ENCODE data around the gene TOM1L1.

Gene TOM1L1

GRCh38 chr17:54899721-54900456 is 763 bp upstream of the TOM1L1 start:
- Mint-ChIP-seq H3K4me1 (peaks cover 28% of the 10 kb centered on the region), H3K36me3 (ENCODE audit: low read depth) (no peaks in the 10 kb centered on the region), H3K4me3 (peak overlapping the region; percentile 87 to 89 (median 88)), H3K27me3 (ENCODE audit: low read depth) (peaks cover 24% of the 10 kb centered on the region), H3K9me3 (no peaks in the 10 kb centered on the region), H3K27ac (peak overlapping the region; percentile 67 to 89 (median 79))
- TF ChIP-seq CTCF (IDR thresholded peaks at IDR 0.05; ENCODE audit: unreplicated experiment in 3 of 3), result no peak

- no peaks in the 10 kb centered on the region for H3K9me3 Mint-ChIP-seq
- H3K27ac Mint-ChIP-seq, result peak overlapping the region in 2 of 3 experiments; percentile 68 to 90
- H3K4me1 Mint-ChIP-seq, result peaks cover 33% of the 10 kb centered on the region
- TF ChIP-seq CTCF (IDR thresholded peaks at IDR 0.05; ENCODE audit: unreplicated experiment in 3 of 3), result no peak
- peak overlapping the region; percentile 87 to 96 (median 94) for H3K4me3 Mint-ChIP-seq
- no peaks in the 10 kb centered on the region for H3K36me3 Mint-ChIP-seq (ENCODE audit: low read depth)
- H3K27me3 Mint-ChIP-seq (ENCODE audit: low read depth), result peaks cover 24% of the 10 kb centered on the region
Measured at GRCh38 chr17:54901230-54901822, 674 bp downstream of the TOM1L1 start.

DNA sequence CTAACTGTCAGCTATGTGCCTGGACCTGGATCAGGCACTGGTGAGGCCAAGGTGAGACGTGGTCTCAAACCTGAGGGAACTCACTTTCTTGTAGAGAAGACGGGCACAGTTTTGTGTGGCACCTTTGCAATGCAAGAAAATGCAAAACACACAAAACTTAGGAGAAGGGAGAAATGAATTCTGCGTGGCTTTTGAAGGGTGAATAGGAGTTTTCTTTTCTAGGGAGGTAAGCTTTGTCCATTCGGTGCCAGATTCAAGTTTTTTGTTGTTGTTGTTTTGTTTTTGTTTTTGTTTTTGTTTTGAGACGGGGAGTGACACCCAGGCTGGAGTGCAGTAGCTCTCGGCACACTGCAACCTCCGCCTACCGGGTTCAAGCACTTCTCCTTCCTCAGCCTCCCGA is 1.4 kb downstream of the TOM1L1 start:
- Mint-ChIP-seq H3K4me1 (peaks cover 39% of the 10 kb centered on the region), H3K4me3 (peak overlapping the region; percentile 87 to 96 (median 94)), H3K36me3 (ENCODE audit: low read depth) (peaks cover 7% of the 10 kb centered on the region), H3K9me3 (no peaks in the 10 kb centered on the region), H3K27me3 (ENCODE audit: low read depth) (peaks cover 18% of the 10 kb centered on the region), H3K27ac (peak overlapping the region in 2 of 3 experiments; percentile 63 to 68)
- TF ChIP-seq CTCF (IDR thresholded peaks at IDR 0.05; ENCODE audit: unreplicated experiment in 3 of 3), result no peak

GRCh38 chr17:54902611-54903010 is 2.0 kb downstream of the TOM1L1 start:
- H3K4me3 Mint-ChIP-seq, result no peak overlapping the region
- H3K27ac Mint-ChIP-seq, result no peak overlapping the region
- H3K36me3 Mint-ChIP-seq (ENCODE audit: low read depth), result peaks cover 12% of the 10 kb centered on the region
- no peaks in the 10 kb centered on the region for H3K9me3 Mint-ChIP-seq
- H3K27me3 Mint-ChIP-seq (ENCODE audit: low read depth), result peaks cover 18% of the 10 kb centered on the region
- peaks cover 42% of the 10 kb centered on the region for H3K4me1 Mint-ChIP-seq
- TF ChIP-seq CTCF (IDR thresholded peaks at IDR 0.05; ENCODE audit: unreplicated experiment in 3 of 3), result no peak

DNA sequence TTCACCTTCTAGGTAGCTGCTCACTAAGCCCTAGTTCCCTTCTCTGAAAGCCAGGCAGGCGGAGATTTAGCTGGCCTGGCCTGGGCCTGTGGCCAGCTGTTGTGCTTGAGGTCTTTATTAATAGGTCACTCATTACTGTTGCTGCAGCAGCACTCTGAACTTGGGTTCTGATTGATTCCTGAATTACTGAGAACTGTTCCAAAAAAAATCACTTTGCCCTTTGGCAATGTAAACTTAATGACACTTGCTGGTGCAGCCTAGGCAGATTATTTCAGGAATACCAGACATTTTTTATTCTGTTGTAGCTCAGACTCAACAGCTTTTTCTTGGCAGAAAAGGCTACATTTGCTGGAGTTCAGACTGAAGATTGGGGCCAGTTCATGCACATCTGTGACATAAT is 2.7 kb downstream of the TOM1L1 start:
- Mint-ChIP-seq H3K9me3 (no peaks in the 10 kb centered on the region), H3K4me1 (peaks cover 42% of the 10 kb centered on the region), H3K27ac (no peak overlapping the region), H3K36me3 (ENCODE audit: low read depth) (peaks cover 16% of the 10 kb centered on the region), H3K27me3 (ENCODE audit: low read depth) (peaks cover 18% of the 10 kb centered on the region), H3K4me3 (peak overlapping the region in 1 of 3 experiments; percentile 25)
- TF ChIP-seq CTCF (IDR thresholded peaks at IDR 0.05; ENCODE audit: unreplicated experiment in 3 of 3), result no peak
